Bronchial epithelial cell (primary cell): ENCODE measurements around the gene VPREB3. TPM values are rescaled to one million over a fixed set of nuclear protein-coding genes. Genes with fewer than 3 reads are reported as not detected.

Experiments
- DNase-seq: peaks from one replicate; pipeline ENCODE4 v3.0.0-alpha.2; 2010; ENCODE audit warnings: low read depth
- FAIRE-seq: peaks from 2 replicates; lab custom pipeline; 2011; peaks lifted over from hg19 to GRCh38; lab: Jason Lieb, UNC
- H3K27me3 ChIP-seq: 2 replicates; pipeline ENCODE4 v1.5.1; 2011; ENCODE audit warnings: low read length; ENCODE audit not compliant: control insufficient read depth, insufficient read depth
- H3K36me3 ChIP-seq: 2 replicates; pipeline ENCODE4 v1.5.1; 2011; ENCODE audit warnings: low read length; ENCODE audit not compliant: control insufficient read depth, insufficient read depth
- H3K4me3 ChIP-seq: 2 replicates; pipeline ENCODE4 v1.5.1; 2011; ENCODE audit warnings: mild to moderate bottlenecking, low read depth, low read length, control low read depth
- CTCF ChIP-seq: IDR thresholded peaks from 2 replicates; pipeline ENCODE4 v1.5.1; 2011; ENCODE audit warnings: mild to moderate bottlenecking, moderate library complexity, low read length, control low read depth, inconsistent platforms; ENCODE audit not compliant: insufficient read depth, severe bottlenecking
- total RNA-seq: library from RNA; depleted of rRNA; stranded (reverse); fragments of >200 nt; gene quantifications from 2 replicates; pipeline ENCODE4 v1.2.1, GENCODE V29; 2014

The VPREB3 gene
- total RNA-seq, 1 donor from 2014 or later = not detected

DNA sequence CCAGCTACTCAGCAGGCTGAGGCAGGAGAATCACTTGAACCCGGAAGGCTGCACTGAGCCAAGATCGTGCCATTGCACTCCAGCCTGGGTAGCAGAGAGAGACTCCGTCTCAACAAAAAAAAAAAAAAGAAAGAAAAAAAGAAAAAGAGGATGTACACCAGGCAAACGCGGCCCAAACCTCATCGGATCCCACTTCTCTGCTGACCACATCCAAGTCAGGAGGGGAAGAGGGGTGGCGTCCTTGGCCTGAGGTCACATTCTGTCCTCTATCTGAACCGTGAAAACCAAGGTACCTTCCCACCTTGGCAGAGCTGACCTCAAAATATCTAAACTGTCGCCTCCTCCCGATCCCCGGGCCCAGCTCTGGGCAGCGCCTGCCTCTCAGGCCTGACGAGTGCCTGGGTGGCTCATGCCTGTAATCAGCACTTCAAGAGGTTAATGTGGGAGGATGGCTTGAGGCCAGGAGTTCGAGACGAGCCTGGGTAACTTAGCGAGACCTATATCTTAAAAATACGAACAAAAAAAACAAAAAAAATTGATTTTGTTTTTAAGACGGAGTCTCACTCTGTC, 38.3 kb downstream of the VPREB3 start:
- Histone ChIP-seq H3K27me3 (no peaks in the 10 kb centered on the region), H3K4me3 (no peak overlapping the region), H3K36me3 (peaks cover 5% of the 10 kb centered on the region)
- DNase-seq = no peak
- no peak for TF ChIP-seq CTCF
- FAIRE-seq = no peak

- no peaks in the 10 kb centered on the region for H3K27me3 ChIP-seq
- DNase-seq (no peak), FAIRE-seq (no peak)
- no peak overlapping the region for H3K4me3 ChIP-seq
- TF ChIP-seq CTCF = no peak
- peaks cover 5% of the 10 kb centered on the region for H3K36me3 ChIP-seq
These were observed 39.3 kb downstream of the VPREB3 start for GRCh38 chr22:23714596-23715578.

- Histone ChIP-seq H3K27me3 (no peaks in the 10 kb centered on the region), H3K4me3 (no peak overlapping the region), H3K36me3 (peaks cover 5% of the 10 kb centered on the region)
- TF ChIP-seq CTCF = no peak
- FAIRE-seq = peak; percentile 95
- DNase-seq = no peak
These were observed 40.3 kb downstream of the VPREB3 start for GRCh38 chr22:23713696-23714595.

DNA sequence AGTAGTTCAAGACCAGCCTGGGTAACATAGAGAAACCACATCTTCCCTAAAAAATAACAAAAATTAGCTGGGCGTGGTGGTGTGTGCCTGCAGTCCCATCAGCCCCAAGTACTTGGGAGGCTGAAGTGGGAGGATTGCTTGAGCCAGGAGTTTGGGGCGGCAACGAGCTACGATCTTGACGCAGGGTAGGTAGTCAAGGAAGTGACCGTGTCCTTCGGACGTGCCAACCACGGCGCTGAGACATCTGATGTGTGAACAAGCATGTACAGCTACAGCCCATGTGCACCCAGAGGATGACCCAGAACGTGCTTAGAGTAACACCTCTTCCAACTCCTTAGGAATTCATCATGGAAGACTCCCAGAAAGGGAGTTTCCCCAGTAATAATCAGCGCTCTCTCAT, 42.0 kb downstream of the VPREB3 start:
- DNase-seq = no peak
- peaks cover 5% of the 10 kb centered on the region for H3K36me3 ChIP-seq
- no peaks in the 10 kb centered on the region for H3K27me3 ChIP-seq
- TF ChIP-seq CTCF = no peak
- FAIRE-seq = peak; percentile 32
- no peak overlapping the region for H3K4me3 ChIP-seq

DNA sequence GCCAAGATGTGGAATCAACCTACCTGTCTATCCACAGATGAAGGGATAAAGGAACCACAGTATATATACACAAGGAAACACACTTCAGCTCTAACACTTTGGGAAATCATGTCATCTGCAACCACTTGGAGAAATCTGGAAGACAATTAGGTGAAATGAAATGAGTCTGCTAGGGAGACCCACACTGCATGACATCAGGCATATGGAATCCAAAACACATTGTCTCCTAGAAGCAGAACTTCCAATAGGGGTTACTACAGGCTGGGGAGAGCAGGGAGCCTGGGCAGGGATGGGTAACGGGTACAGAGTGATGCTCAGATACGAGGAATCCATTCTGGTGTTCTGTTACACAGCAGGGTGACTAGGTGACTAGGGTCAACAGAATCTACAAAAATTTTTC, 45.1 kb downstream of the VPREB3 start:
- TF ChIP-seq CTCF = no peak
- DNase-seq (no peak), FAIRE-seq (no peak)
- peaks cover 2% of the 10 kb centered on the region for H3K36me3 ChIP-seq
- H3K4me3 ChIP-seq = no peak overlapping the region
- no peaks in the 10 kb centered on the region for H3K27me3 ChIP-seq
